ENCODE results near the gene SLC12A5.

DNA sequence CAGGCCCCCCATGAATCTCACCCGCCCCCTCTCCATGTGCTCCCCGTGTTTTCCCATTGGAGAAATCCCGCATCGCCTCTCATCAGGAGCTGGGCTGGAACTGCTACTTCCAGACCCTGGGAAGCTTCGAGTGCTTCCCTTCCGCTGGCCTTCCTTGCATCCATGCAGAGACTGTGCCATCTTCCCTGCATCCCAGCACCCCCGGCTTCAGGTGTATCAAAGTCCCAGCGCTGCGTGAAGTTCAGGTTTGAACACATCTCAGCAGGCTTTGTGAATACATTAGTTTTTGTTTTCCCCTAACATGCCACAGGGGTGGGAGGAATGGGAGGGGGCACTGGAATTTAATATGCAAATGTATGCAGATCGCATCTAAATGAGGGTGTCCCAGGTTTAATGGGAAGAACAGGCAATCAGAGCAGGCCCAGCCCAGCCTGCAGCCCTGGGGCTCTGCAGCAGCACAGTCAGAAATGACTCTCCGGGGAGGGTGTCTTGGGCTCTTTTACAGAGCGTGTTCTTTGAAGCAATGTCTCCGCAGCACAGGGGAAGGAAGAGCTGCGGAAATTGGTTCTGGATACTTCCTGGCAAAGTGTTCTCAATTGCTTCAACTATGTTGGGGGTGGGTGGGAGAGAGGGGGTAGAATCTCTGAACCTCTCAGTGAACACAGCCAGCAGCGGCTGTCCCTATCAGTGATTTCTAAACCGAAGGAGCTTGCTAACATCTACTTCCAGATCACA is 28.6 kb upstream of the SLC12A5 start:
- TF ChIP-seq, protein P1, sequence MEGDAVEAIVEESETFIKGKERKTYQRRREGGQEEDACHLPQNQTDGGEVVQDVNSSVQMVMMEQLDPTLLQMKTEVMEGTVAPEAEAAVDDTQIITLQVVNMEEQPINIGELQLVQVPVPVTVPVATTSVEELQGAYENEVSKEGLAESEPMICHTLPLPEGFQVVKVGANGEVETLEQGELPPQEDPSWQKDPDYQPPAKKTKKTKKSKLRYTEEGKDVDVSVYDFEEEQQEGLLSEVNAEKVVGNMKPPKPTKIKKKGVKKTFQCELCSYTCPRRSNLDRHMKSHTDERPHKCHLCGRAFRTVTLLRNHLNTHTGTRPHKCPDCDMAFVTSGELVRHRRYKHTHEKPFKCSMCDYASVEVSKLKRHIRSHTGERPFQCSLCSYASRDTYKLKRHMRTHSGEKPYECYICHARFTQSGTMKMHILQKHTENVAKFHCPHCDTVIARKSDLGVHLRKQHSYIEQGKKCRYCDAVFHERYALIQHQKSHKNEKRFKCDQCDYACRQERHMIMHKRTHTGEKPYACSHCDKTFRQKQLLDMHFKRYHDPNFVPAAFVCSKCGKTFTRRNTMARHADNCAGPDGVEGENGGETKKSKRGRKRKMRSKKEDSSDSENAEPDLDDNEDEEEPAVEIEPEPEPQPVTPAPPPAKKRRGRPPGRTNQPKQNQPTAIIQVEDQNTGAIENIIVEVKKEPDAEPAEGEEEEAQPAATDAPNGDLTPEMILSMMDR (IDR thresholded peaks at IDR 0.05; ENCODE audit: low read depth, low read length, poor library complexity, severe bottlenecking): no peak
- TF ChIP-seq EZH2phosphoT487 (IDR thresholded peaks at IDR 0.05; ENCODE audit: borderline replicate concordance, low read length): no peak
